GM19025 (cell line): ENCODE data around the gene MBOAT1.

Source experiments
- ATAC-seq: cut with Tn5 transposase; IDR thresholded peaks from one replicate; pipeline ENCODE4 v1.9.1; 2021; ENCODE audit warnings: mild to moderate bottlenecking, low read depth, moderate library complexity; ENCODE audit not compliant: unreplicated experiment

The MBOAT1 gene

GRCh38 chr6:20112241-20112640, 100.0 kb downstream of the MBOAT1 start:
- no peak for ATAC-seq

GRCh38 chr6:20110478-20110877, 101.8 kb downstream of the MBOAT1 start:
- ATAC-seq: no peak

DNA sequence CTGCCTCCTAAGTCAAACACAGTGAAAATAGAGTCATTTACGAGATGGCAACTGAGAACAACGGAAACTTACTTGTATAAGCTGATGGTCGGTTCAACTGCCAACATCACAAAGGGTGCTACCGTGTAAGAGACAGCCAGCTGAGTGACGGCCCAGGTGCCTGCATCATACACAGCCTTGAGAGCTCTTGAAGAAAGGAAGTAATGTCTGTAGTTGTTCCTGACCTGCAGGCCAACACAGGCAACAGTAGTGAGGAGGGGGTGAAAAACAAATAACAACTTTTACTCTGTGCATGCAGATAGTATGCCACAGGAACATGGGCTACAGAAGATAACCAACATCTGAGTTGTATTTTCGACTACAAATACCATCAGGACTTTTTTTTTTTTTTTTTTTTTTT, 102.7 kb downstream of the MBOAT1 start:
- no peak for ATAC-seq

- ATAC-seq: no peak
These were observed 106.4 kb downstream of the MBOAT1 start for GRCh38 chr6:20105838-20106237.

GRCh38 chr6:20104696-20105095, 107.6 kb downstream of the MBOAT1 start:
- ATAC-seq: no peak

- ATAC-seq: no peak
These were observed 109.7 kb downstream of the MBOAT1 start for GRCh38 chr6:20102397-20103073.

GRCh38 chr6:20099156-20099555, 113.1 kb downstream of the MBOAT1 start:
- ATAC-seq: no peak

- ATAC-seq: no peak
These were observed 113.9 kb downstream of the MBOAT1 start for GRCh38 chr6:20098267-20098876.

DNA sequence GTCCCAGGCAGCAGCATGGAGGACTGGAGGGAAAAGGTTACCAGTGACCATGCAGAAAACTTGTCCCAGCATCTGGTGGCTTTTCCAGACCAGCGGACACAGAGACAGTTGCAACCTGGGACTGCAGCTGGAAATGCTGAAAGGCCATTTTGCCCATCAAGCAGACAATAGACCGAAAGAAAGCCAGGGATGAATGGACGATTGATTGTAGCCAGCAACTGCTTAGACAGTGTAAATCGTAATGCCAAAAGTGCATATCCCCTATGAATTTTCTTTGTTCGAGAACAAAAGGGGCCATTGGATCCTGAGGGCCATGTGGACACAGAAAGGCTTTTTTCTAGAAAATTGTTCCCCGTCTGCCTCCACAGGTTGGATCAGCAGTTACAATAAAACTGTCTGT, 115.7 kb downstream of the MBOAT1 start:
- no peak for ATAC-seq

- no peak for ATAC-seq
These were observed 116.8 kb downstream of the MBOAT1 start for GRCh38 chr6:20095436-20095835.

DNA sequence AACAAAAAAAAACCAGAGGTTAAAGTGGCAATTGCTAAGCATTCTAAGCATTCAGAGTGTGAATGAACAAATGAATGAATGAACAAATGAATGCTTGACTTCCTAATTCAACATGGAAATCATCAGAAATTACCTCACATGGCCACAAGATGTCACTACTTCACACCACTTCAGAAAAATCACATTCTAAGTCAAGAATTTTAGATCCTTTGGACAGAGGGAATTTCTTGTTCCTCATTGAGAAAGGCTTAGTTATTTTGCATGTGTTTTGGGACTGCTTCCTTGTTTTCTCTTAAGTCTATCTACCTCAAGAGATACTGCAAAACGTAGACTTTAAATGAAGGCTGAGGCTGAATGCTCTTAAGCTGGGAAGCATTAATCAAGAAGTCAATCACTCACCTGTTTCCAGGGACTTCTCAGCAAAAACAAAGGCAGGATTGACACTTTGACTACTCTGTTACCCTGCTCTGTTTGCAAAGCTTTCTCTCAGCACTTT, 120.2 kb downstream of the MBOAT1 start:
- ATAC-seq: no peak

- ATAC-seq: no peak
These were observed 125.3 kb downstream of the MBOAT1 start for GRCh38 chr6:20086992-20087391.

DNA sequence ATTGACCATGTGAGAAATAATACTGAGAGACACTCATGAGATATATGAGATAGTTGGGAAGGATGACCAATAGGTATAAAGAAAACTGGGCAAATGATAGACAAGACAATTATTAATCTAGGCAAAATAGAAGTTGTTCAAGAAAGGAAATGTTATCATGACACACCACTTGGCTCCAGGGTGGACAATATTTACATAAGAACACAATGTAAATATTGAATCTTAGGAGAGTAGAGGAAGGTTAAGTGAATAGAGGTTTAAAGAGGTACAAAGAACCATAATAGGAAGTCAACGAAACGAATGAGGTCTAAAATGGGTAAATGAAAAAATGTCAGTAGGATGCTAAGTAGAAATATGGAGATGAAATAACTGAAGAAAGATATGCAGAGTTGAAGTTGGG, 126.5 kb downstream of the MBOAT1 start:
- ATAC-seq: no peak

DNA sequence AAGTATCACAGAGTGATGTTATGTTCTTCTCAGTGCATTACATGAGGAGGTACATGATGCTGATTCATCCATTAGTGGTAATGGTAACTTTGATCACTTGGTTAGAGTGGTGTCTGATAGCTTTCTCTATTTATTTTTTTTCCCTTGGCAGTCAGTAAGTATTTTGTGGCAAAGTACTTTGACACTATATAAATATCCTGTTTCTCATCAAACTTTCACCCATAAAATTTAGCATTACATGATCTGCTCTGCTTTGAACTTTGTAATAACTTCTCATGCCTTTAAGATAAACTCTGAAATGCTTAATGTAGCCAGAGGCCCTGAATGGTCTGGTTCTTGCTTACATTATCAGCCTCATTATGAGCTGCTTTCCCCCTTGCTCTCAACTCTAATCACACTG, 127.9 kb downstream of the MBOAT1 start:
- ATAC-seq: no peak

- no peak for ATAC-seq
These were observed 140.3 kb downstream of the MBOAT1 start for GRCh38 chr6:20071998-20072397.

DNA sequence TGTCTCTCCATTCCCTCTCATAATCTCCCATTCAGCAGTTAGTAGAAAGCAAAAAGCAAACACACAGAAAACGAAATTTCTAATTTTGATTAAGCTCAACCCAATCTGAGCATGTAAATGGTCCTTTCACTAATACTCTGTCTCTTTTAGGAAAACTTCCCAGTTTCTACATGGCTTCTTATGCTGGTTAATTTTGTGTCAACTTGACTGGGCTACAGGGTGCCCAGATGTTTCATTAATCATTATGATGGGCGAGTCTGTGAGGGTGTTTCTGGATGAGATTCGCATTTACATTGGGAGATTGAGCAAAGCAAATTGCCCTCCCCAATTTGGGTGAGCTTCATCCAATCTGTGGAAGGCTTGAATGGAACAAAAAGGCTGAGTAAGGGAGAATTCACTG, 142.2 kb downstream of the MBOAT1 start:
- ATAC-seq: no peak

GRCh38 chr6:20069021-20069522, 143.2 kb downstream of the MBOAT1 start:
- ATAC-seq: no peak

GRCh38 chr6:20068421-20068988, 143.8 kb downstream of the MBOAT1 start:
- no peak for ATAC-seq

DNA sequence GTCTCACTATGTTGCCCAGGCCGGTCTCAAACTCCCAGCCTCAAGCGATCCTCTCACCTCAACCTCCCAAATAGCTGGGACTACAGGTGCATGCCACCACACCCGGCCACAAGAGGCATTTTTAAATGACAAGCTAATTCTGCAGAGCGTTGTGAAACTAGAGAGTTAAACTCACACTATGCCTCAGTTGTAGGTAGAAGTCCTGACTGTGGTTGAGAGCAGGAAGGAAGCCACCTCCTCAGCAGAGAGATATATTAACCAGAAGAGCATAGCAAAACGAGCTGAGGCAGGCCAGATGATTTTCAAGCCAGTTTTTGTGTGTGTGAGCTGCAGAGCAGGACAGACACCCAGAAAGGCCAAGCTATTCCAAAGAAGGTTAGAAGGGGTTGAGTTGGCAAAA, 150.3 kb downstream of the MBOAT1 start:
- no peak for ATAC-seq

DNA sequence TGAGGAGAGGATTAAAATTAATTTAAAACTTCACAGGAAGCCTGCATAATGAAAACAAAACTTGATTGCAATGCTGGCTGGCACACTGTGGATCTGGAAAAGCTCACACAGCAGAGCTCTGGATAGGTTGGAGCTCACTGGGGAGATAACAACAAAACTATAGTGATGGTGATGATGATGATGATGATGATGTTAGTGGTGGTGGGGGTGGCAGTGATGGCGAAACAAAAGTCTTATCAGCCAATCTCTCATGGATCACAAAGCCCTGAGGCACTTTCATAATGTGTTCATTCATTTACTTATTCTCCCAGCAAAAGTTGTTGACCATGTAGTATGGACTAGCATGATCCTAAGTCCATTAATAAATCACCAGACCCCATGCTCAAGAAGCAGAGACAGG, 152.0 kb downstream of the MBOAT1 start:
- ATAC-seq: no peak

- ATAC-seq: no peak
These were observed 153.4 kb downstream of the MBOAT1 start for GRCh38 chr6:20058912-20059311.
